HL-60 (cell line): Measurements from ENCODE around the gene NR1D2.

Source experiments
- CTCF ChIP-seq: IDR thresholded peaks from one replicate; pipeline ENCODE4 v1.5.1; 2011; ENCODE audit warnings: low read length, control low read depth, inconsistent platforms; ENCODE audit not compliant: insufficient read depth
- GABPA ChIP-seq: IDR thresholded peaks from 2 replicates; pipeline ENCODE4 v1.6.1; 2012; ENCODE audit warnings: low read depth
- POLR2AphosphoS5 ChIP-seq: IDR thresholded peaks from 2 replicates; pipeline ENCODE4 v1.6.1; 2012; ENCODE audit warnings: low read depth
- REST ChIP-seq: IDR thresholded peaks from 2 replicates; pipeline ENCODE4 v1.6.1; 2012; ENCODE audit warnings: low read depth; ENCODE audit not compliant: insufficient replicate concordance
- SPI1 ChIP-seq: IDR thresholded peaks from 2 replicates; pipeline ENCODE4 v1.6.1; 2012; ENCODE audit warnings: low read depth, mild to moderate bottlenecking, borderline replicate concordance

- TF ChIP-seq REST (no peak), POLR2AphosphoS5 (no peak), GABPA (no peak), CTCF (no peak), SPI1 (no peak)
These were observed 46.9 kb downstream of the NR1D2 start for GRCh38 chr3:23991683-23992628.
